ENCODE measurements around the gene FBXO5.
A peak's percentile ranks its signal among the peaks of the same experiment; 100 is the strongest.

The FBXO5 gene

GRCh38 chr6:152948150-152948768 is 34.6 kb downstream of the FBXO5 start:
- ATAC-seq, result peak; percentile 51 to 56

GRCh38 chr6:152946995-152947394 is 35.8 kb downstream of the FBXO5 start:
- no peak for ATAC-seq

GRCh38 chr6:152946484-152946883 is 36.4 kb downstream of the FBXO5 start:
- ATAC-seq, result no peak

- ATAC-seq, result no peak
Measured at GRCh38 chr6:152943260-152943897, 39.5 kb downstream of the FBXO5 start.

GRCh38 chr6:152942319-152942869 is 40.4 kb downstream of the FBXO5 start:
- ATAC-seq, result no peak

GRCh38 chr6:152941746-152942145 is 41.1 kb downstream of the FBXO5 start:
- no peak for ATAC-seq

GRCh38 chr6:152932865-152933264 is 50.0 kb downstream of the FBXO5 start:
- no peak for ATAC-seq

GRCh38 chr6:152922706-152923105 is 60.1 kb downstream of the FBXO5 start:
- no peak for ATAC-seq
